ENCODE data around the gene SACM1L. TPM values are rescaled to one million over a fixed set of nuclear protein-coding genes. Genes with fewer than 3 reads are reported as not detected.
A peak's percentile ranks its signal among the peaks of the same experiment; 100 is the strongest.
"Not testable (repeated sequence)": the region's sequence is repeated elsewhere in the genome, so short reads cannot be mapped to it uniquely, and the experiment has no call there.

The SACM1L gene
- polyA plus RNA-seq, 1 experiment: 35.5 TPM

GRCh38 chr3:45691842-45692241, 2.6 kb downstream of the SACM1L start:
- H3K27ac ChIP-seq (ENCODE audit: low read depth, low read length): no peak overlapping the region
- CTCF ChIA-PET: no interaction called here
- no peak overlapping the region for H3K4me3 ChIP-seq (ENCODE audit: low read depth, low read length)
- no peak for DNase-seq (ENCODE audit: low read depth, low spot score)
- TF ChIP-seq CTCF (IDR thresholded peaks at IDR 0.05; ENCODE audit: low read depth, low read length): no peak
- no peaks in the 10 kb centered on the region; the same call in 1 of the 2 replicates for H3K9me3 ChIP-seq (ENCODE audit: control insufficient read depth, insufficient read depth, low read length)
- H3K27me3 ChIP-seq (ENCODE audit: control insufficient read depth, insufficient read depth, low read length): no peaks in the 10 kb centered on the region
- POLR2A ChIA-PET: no interaction called here

GRCh38 chr3:45692866-45693265, 3.7 kb downstream of the SACM1L start:
- no peak for DNase-seq (ENCODE audit: low read depth, low spot score)
- CTCF ChIA-PET: interaction anchor here (0.5 to 0.7 kb wide), 2 partner anchors 33 to 184 kb away, joined by 3 to 5 read pairs; no protein-coding TSS in a partner anchor
- H3K27ac ChIP-seq (ENCODE audit: low read depth, low read length): no peak overlapping the region
- no peaks in the 10 kb centered on the region; the same call in 1 of the 2 replicates for H3K9me3 ChIP-seq (ENCODE audit: control insufficient read depth, insufficient read depth, low read length)
- no peak overlapping the region for H3K4me3 ChIP-seq (ENCODE audit: low read depth, low read length)
- H3K27me3 ChIP-seq (ENCODE audit: control insufficient read depth, insufficient read depth, low read length): no peaks in the 10 kb centered on the region
- POLR2A ChIA-PET: no interaction called here
- TF ChIP-seq CTCF (IDR thresholded peaks at IDR 0.05; ENCODE audit: low read depth, low read length): no peak

GRCh38 chr3:45693941-45694521, 4.8 kb downstream of the SACM1L start:
- 0 out of 2 replicates have a peak, but pooled peaks have one; percentile 9 for TF ChIP-seq CTCF (IDR thresholded peaks at IDR 0.05; ENCODE audit: low read depth, low read length)
- no peak for DNase-seq (ENCODE audit: low read depth, low spot score)
- no peaks in the 10 kb centered on the region for H3K27me3 ChIP-seq (ENCODE audit: control insufficient read depth, insufficient read depth, low read length)
- no peak overlapping the region for H3K27ac ChIP-seq (ENCODE audit: low read depth, low read length)
- no peak overlapping the region for H3K4me3 ChIP-seq (ENCODE audit: low read depth, low read length)
- H3K9me3 ChIP-seq (ENCODE audit: control insufficient read depth, insufficient read depth, low read length): no peaks in the 10 kb centered on the region; the same call in 1 of the 2 replicates
- ChIA-PET POLR2A (interaction anchor here (1.0 kb wide), 1 partner anchor 34 kb away, joined by 7 read pairs; no protein-coding TSS in a partner anchor), CTCF (interaction anchor here (0.9 to 1.8 kb wide), 2 partner anchors 11 to 186 kb away, joined by 5 read pairs; no protein-coding TSS in a partner anchor)

- POLR2A ChIA-PET: interaction anchor here (0.8 kb wide), 1 partner anchor 299 kb away, joined by 9 read pairs; no protein-coding TSS in a partner anchor
- H3K27ac ChIP-seq (ENCODE audit: low read depth, low read length); H3K27me3 ChIP-seq (ENCODE audit: control insufficient read depth, insufficient read depth, low read length); H3K4me3 ChIP-seq (ENCODE audit: low read depth, low read length); DNase-seq (ENCODE audit: low read depth, low spot score); H3K9me3 ChIP-seq (ENCODE audit: control insufficient read depth, insufficient read depth, low read length): not testable (repeated sequence)
- CTCF ChIA-PET: interaction anchor here (0.7 to 1.8 kb wide), 2 partner anchors 10 to 16 kb away, joined by 3 to 5 read pairs; no protein-coding TSS in a partner anchor
Measured at GRCh38 chr3:45695166-45695565, 6.0 kb downstream of the SACM1L start.

- ChIA-PET CTCF (no interaction called here), POLR2A (no interaction called here)
- DNase-seq (ENCODE audit: low read depth, low spot score): no peak
Measured at GRCh38 chr3:45700570-45701073, 11.4 kb downstream of the SACM1L start.

More at GRCh38 chr3:45700570-45701073, 11.4 kb downstream of the SACM1L start:
- no peaks in the 10 kb centered on the region for H3K27me3 ChIP-seq (ENCODE audit: control insufficient read depth, insufficient read depth, low read length)
- H3K9me3 ChIP-seq (ENCODE audit: control insufficient read depth, insufficient read depth, low read length): no peaks in the 10 kb centered on the region
- no peak for TF ChIP-seq CTCF (IDR thresholded peaks at IDR 0.05; ENCODE audit: low read depth, low read length)
- H3K27ac ChIP-seq (ENCODE audit: low read depth, low read length): no peak overlapping the region
- no peak overlapping the region for H3K4me3 ChIP-seq (ENCODE audit: low read depth, low read length)

Measured in AG04450 (cell line).